HG03097 (cell line): ENCODE measurements around the gene PLEKHA6.
"Not testable (repeated sequence)": the region's sequence is repeated elsewhere in the genome, so short reads cannot be mapped to it uniquely, and the experiment has no call there.

Source experiments
- ATAC-seq: cut with Tn5 transposase; IDR thresholded peaks from one replicate; pipeline ENCODE4 v1.9.1; 2021; ENCODE audit not compliant: unreplicated experiment, low FRiP score

The PLEKHA6 gene

DNA sequence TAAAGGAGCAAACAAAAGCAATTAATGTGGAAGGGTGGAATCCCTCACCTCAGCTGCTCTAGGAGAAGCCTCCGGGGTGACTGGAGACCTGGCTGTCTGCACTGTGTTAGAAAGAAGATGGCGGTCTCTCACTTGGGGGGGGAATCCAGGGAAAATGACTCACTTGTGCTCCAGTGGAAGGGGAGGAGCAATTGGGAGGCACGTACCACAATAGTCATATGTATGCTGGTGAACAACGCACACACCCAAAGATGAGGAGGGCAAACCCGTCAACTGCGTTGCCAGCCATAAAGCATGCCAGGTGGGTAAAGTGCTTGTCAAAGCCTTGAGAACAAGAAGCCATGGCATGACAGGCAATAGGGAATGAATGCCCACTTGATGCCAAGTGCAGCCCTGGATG, 22.1 kb downstream of the PLEKHA6 start:
- no peak for ATAC-seq

DNA sequence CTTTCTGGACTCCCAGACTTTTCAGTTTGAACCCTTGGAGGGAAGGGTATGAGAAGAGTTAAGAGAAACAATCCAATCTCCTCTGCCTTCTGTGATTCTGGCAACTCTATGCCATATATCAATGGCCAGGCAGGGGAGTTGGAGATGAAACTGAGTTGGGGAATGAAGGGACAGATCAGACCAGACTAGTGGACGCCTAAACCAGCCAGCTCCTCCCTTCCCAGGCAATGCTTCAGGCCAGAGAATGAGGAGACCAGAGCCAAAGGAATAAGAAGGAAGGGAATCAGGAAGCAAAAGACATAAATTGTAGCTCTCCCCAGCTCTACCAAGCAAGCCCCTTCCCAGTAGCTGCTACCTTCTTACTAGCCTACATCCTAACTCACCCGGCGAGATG, 22.7 kb downstream of the PLEKHA6 start:
- no peak for ATAC-seq

DNA sequence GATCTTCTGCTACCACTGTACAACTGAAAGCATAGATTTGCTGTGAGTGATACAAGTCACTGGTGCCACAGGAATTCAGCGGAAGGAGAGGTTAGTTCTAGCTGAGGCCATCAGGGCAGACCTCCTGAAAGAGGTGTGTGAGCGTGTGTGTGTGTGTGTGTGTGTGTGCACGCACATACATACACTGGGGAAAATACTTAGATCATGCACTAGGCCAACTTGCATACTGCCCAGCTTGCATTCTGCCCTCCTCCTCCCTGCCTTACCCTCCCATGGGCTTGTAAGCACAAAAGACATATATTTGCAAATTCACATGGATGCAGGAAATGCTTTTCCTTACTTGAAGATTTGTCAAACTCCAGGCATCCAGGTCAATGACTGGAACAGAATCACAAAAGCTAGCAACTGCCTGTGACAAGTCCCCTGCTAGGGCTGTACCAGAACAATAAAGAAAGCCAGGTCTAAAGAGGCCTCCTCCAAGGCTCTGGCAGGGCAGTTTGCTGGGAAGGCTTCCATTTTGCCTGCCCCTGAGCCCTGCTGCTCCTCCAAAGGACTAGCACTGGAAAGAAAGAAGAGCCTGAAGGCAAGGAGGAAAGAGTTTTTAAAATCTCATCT, 23.2 kb downstream of the PLEKHA6 start:
- ATAC-seq: no peak

DNA sequence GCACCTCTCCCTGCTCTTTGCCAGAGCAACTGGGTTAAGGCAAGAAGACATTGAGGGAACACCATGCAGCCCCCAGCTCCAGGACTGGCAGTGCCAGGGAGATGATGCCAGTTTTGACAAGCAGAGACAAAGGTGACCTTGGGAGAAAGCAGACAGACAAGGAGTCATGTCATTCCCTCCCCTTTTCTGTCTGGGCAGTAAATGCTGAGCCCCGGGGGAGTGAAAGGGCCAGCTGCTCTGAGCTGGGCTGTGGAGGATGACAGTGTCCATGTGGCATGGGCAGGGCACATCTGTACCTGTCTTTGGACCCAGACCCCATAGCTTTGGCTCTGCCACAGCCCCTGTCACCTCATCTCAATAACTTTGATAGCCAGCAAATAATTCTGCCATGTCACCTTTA, 24.2 kb downstream of the PLEKHA6 start:
- ATAC-seq: no peak

DNA sequence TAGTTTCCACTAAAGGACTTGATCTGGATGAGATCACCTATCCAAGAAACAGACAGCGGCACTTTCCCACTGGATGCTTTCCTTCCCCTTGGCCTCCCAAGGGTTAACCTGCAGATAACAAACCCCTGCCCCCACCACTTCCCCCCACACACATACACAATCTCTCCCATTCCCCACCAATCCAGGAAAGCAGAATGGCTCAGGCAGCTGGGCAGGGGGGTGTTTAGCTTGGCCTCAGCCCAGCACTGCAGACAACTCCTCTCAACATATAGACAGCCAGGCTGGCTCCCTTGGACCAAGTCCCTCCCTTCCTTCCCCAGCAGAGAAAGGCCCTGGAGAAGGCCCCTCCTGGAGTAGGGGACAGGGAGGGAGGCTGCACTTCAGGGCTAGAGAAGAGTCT, 24.6 kb downstream of the PLEKHA6 start:
- ATAC-seq: no peak

DNA sequence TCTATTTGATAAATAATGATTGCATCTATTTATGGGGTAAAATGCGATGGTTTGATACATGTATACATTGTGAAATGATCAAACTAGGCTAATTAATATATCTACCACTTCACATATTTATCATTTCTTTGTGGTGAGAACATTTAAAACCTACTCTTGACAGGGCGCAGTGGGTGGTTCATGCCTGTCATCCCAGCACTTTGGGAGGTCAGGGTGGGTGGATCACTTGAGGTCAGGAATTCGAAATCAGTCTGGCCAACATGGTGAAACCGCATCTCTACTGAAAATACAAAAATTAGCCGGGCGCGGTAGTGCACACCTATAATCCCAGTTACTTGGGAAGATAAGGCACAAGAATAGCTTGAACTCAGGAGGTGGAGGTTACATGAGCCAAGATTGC, 25.3 kb downstream of the PLEKHA6 start:
- no peak for ATAC-seq

DNA sequence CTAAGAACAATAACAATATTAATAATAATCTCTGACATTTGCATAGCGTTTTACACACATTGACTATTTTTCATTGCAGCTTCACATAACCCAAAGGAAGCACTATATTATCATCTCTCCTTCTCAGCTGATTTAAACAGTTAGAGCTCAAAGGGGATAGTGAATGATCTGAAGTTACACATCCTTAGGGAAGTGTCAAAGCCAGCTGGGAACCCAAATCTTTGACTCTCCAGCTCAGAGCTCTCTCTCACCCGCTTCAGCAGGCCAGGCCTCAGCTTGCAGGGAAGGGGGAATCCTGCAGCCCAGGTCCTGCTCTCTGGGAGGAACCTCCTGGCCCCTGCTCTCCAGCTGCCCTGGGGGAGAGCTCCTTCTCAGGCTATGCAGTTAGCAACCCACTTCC, 26.3 kb downstream of the PLEKHA6 start:
- no peak for ATAC-seq

DNA sequence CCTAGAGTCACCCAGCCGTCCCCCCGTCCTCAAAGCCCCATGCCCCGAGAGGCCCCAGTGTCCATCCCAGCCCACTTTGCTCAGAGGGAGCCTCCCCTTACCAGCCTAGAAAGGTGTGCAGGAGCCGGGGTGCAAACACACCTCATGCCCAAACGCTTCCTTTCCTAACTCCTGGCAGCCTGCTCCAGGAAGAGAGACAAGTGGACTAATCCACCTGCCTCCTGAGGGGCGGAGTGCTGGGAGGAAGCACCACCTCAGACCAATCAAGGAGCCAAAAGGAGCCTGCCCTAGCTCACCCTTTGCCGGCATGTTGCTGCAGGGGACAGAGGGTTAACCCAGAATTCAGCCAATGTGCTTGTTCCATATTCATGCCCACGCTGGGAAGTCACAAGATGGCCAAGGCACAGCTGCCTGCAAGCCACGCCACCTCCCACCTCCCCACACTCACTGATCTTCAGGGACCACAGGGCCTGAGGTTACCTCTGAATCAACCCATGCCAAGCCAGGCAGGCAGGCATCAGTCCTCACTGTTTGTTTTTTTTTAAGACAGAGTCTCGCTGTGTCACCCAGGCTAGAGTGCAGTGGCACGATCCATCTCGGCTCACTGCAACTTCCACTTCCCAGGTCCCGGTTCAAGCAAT, 27.8 kb downstream of the PLEKHA6 start:
- no peak for ATAC-seq

DNA sequence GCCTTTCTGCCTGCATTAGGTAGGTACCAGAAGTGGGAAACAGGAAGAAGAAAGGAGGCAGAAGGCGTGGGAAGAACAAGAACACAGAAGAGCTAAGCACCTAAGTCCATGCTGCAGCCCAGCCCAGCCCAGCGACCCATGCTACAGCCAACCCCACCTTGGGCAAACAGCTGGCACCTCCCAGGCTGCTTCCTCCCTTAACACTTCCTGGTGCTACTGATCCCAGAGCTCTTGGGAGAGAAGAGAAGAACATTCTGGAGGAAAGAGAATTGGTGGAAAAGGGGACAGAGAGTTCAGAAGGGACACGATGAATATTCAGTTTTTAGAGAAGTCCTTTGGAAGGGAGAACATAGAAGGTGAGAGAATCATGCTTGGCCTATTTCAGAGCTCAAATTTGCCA, 28.5 kb downstream of the PLEKHA6 start:
- no peak for ATAC-seq

DNA sequence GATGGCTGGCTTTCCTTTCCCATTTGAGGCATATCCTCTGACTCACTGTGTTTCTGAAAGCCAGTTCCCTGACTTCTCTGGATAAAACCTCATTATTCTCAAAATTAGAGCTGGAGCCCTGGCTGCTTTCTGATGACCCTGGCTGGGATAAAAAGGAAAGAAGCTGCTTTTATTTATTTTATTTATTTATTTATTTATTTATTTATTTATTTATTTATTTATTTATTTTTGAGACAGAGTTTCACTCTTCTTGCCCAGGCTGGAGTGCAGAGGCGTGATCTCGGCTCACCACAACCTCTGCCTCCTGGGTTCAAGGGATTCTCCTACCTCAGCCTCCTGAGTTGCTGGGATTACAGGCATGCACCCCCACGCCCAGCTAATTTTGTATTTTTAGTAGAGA, 31.9 kb downstream of the PLEKHA6 start:
- ATAC-seq: not testable (repeated sequence)

DNA sequence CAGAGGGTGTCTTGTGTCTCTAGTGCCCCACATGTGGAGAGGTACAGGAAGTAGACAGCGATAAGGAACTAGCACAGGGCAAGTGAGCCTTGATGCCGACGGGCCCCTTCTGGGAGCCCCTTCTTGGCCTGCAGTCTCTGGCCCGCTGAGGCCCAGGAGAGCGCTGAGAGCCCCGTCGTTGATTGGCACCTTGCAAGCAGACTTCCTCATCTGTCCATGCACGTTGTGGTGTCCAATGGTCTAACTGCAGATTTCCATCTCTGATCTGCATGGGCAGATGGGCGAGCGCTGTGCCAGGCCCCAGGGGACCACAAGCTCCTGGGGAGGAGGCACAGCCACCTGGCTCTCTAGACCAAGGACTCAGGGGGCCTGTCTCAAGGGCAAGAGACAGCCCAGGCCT, 32.4 kb downstream of the PLEKHA6 start:
- ATAC-seq: no peak

DNA sequence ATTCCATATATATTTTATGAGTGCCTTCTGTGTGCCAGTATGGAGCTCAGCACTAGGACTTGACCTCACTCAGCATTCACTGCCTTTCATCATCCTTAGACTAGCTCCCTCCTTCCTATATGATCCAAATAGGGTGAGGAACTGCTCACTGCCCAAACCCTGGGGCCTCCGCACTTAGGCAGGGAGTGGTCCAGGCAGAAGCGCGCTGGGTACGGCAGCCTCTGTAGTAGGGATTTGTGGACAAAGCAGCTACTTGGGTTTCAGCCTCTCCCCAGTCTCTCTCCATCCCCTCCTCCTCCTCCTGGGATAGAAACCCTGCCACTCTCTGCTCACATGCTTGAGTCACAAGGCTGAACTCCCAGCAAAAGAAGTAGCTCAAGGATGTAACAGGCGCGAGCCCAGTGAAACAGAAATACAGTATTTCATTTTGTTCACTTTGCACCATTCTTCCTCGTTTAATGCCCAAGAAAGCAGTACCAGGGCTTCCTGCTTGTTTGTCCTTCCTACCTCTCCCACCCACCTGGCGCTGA, 32.9 kb downstream of the PLEKHA6 start:
- no peak for ATAC-seq

DNA sequence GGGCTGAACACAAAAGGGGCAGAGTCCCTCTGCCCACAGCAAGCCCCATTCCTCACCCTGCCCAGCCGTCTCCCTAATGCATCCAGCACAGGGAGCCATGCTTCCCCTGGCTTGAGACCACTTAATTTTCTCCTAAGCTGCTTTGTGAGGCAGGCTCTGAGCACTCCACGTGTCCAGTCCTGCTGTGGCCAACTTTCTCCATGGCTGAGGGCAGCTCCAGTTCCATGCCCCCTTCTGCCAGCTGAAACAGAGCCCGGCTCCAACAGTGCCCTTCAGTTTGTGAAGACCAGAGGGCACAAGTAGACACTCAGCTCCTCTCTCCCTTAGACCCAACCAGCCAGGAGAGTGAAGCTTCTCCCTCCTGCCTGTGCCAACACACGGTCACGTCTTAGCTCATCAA, 33.8 kb downstream of the PLEKHA6 start:
- no peak for ATAC-seq

DNA sequence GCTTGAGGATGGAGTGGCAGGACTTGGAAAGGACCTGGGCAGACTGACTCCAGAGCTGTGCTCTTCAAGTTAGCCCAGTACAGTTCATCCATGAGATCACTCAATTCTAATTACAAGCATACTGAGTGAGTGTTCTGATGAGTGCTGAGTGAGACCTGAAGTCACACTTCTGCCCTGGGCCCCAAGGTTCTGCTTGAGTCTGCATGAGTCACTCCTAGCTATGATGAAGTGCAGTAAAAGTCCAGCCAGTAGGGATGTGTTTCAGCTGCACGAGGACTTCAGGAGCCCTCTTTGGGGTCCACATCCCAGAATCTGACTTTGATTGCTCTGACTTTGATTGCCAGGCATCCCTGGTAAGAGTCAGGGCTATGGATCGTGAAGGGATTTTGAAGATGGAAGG, 35.8 kb downstream of the PLEKHA6 start:
- ATAC-seq: no peak

DNA sequence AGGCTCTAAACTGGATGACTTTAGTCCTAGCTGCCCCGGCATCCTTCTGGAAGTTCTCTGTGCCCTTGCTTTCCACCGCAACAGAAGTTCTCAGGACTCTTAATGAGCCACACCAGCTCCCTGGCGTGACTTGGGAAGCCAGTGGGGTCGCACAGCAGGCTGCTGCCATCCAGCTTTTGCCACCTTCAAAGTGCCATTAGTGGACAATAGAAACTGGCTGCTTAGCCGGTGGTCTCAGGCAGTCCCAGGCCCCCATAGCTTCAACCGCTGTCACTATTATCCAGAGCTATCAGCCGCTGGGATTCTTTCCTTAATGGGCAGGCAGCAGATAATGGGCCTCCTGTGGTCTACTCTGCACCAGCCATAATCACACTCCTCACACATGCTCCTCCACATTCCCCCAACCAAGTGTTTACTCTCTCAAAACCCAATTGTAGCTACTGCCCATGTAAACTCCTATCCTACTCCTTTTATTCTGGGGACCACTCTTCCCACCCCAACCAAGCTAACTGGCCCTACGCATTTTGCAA, 37.3 kb downstream of the PLEKHA6 start:
- ATAC-seq: no peak

DNA sequence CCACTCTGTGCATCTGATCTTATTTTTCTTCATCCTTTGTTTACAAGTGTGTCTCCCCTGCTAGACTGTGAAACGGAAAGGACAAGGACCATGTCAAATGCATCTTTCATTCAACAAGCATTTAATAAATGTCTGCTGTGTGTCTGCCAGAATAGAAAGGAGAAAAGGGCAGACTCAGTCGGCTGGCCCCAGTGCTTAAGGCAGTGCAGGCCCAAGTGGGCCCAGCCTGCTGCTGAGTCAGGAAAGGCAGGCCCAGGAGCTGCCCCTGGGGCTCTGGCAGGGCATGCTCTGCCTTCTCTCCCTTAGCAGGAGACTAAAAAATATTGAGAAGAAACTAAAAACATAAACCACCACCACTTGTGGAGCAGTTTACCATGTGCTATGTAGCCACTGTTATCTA, 38.1 kb downstream of the PLEKHA6 start:
- no peak for ATAC-seq

DNA sequence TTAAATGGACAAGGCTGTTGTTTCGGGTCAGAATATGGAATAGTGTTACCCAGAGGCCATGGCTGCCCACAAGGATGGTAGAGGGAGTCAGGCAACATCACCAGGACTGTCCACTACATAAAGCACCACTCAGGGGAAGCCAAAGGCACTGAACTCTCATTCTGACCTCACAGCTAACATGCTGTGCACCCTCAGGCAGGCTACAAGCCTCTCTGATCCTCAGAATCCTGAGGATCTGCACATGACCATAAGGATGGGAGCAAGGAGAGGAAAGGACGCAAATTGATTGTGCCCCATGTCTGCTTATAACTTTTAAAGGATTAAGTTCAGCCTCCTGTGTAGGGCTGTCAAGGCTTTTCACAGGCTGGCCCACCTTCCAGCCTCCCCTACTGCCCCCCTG, 38.7 kb downstream of the PLEKHA6 start:
- no peak for ATAC-seq

DNA sequence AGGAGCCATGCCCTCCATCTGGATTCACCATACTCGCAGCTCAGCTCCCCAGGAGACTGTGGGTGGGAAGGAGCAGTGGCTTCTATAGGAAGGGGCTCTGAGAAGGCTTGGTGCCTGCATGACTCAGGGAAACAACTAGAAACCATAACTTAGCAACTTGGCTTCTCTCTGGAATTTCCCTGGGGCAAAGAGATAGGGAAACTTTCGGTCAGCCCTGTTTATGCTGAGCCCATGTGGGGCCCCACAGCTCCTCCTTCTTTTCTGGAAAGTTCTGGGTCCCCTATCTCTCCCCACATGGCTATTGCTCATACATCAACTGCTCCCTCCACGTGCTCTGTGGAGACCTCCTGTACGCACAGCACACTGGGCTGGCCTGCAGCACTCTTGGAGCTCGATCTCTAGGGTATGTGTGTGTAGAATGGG, 39.3 kb downstream of the PLEKHA6 start:
- ATAC-seq: no peak

DNA sequence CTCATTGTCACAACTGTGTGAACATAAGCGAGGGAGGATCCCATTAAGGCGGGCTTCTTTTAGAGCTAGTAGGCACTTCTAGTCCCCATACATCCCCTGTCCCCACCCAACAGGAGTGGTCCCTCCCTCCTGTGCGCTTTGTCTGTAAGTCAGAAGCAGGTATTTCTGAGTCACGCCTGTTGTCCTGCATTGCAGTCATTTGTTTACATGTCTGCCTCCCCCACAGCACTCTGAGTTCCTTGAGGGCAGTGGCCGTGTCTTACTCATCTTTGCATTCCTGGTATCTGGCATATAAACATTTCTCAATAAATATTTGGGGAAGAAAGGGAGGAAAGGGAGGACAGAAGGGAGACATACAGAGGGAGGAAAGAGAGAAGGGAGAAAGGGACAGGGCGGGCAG, 40.3 kb downstream of the PLEKHA6 start:
- no peak for ATAC-seq

DNA sequence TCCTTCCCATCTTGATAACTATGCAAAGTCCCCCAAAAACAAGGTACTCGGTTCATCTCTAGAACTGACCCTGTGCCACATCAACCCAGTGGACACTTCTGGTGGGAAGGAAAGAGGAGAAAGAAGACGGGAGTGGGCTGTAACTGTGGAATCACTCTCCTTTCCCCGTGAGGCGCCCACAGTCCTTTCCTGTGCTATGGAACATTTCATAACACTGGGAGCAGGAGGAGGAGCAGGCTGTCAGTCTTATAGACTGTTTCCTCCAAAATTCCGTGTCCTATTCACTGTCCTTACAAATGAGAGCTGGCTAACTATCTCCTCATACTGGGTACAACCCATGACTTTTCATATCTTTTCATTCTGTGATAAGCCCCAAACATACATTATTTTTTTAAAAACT, 40.7 kb downstream of the PLEKHA6 start:
- no peak for ATAC-seq

DNA sequence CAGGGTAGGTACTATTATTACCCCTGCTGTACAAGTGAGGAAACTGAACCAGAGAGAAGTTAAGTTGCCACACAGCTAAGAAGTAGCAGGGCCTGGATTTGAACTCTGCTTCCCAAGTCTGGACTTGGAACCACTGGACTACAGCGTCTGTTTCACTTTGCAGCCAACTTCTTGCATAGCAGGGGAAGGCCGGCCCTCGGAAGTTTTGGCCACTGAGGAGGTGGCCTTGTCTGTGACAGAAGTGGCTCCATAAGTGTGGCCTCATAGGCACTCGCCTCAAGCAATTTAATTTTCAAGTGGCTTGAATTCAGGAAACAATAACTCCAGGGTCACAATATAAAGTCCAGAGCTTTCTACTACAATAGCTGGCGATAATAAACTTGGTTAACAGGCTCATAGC, 41.4 kb downstream of the PLEKHA6 start:
- ATAC-seq: no peak

DNA sequence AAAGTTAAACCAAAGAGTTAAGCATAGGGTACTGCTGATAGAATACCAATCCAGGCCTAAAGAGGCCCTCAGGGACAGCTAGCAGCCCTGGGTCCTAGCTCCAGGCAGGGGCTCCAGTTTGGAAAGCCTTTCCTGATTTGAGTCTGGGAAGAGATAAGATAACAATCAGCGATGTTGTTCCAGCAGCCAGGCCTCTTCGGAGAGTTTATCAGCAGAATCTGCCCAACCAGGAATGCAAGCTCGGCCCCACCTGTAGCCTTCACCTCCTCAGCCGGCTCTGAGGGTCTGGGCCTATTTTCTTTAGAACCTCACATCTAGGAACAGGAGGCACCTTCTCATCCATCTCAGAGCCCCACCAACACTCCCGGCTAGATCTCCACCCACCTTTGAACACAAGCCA, 42.6 kb downstream of the PLEKHA6 start:
- no peak for ATAC-seq
